Fibroblast of lung (primary cell): ENCODE measurements around the gene NHERF2. TPM values are rescaled to one million over a fixed set of nuclear protein-coding genes. Genes with fewer than 3 reads are reported as not detected.

Source experiments
- DNase-seq, 2 donors: peaks; one replicate each; pipeline versions ENCODE4 v3.0.0 to v3.0.0-alpha.2; 2010; ENCODE audit warnings: low read depth in 2 of 2
- H2AFZ ChIP-seq: 2 replicates; pipeline ENCODE4 v1.5.1; 2012; ENCODE audit warnings: low read length, control low read depth, inconsistent platforms
- H3K27ac ChIP-seq: 2 replicates; pipeline ENCODE4 v1.5.1; 2011; ENCODE audit warnings: low read length, control low read depth; ENCODE audit not compliant: insufficient read depth
- H3K27me3 ChIP-seq: 2 replicates; pipeline ENCODE4 v1.5.1; 2011; ENCODE audit warnings: mild to moderate bottlenecking, low read length; ENCODE audit not compliant: control insufficient read depth, insufficient read depth
- H3K36me3 ChIP-seq: 2 replicates; pipeline ENCODE4 v1.5.1; 2011; ENCODE audit warnings: low read length; ENCODE audit not compliant: control insufficient read depth, insufficient read depth
- H3K4me1 ChIP-seq: 2 replicates; pipeline ENCODE4 v1.5.1; 2011; ENCODE audit warnings: low read length; ENCODE audit not compliant: control insufficient read depth, insufficient read depth; ENCODE audit errors: extremely low read depth
- H3K4me2 ChIP-seq: 2 replicates; pipeline ENCODE4 v1.5.1; 2011; ENCODE audit warnings: low read length, control low read depth; ENCODE audit not compliant: insufficient read depth; ENCODE audit errors: extremely low read depth
- H3K4me3 ChIP-seq, 4 experiments: fragments of 200-600 bp in 1 of 4; sonication (generic) in 1 of 4; replicated peaks in 1 of 4; 2 replicates each; pipeline ENCODE4 v1.5.1; 2011 to 2016; ENCODE audit warnings: low read length in 4 of 4, low read depth in 3 of 4, mild to moderate bottlenecking in 3 of 4, control low read depth in 2 of 4, inconsistent platforms in 1 of 4, mixed read lengths in 1 of 4; ENCODE audit not compliant: insufficient read depth in 1 of 4; ENCODE audit errors: control extremely low read depth in 1 of 4
- H3K79me2 ChIP-seq: 2 replicates; pipeline ENCODE4 v1.5.1; 2012; ENCODE audit warnings: mild to moderate bottlenecking, low read length, inconsistent platforms; ENCODE audit not compliant: control insufficient read depth, insufficient read depth
- H3K9ac ChIP-seq: 2 replicates; pipeline ENCODE4 v1.5.1; 2011; ENCODE audit warnings: mild to moderate bottlenecking, low read length, control low read depth; ENCODE audit not compliant: insufficient read depth
- H3K9me3 ChIP-seq: 2 replicates; pipeline ENCODE4 v1.5.1; 2012; ENCODE audit warnings: low read depth, low read length; ENCODE audit not compliant: control insufficient read depth, insufficient read depth
- H4K20me1 ChIP-seq: 2 replicates; pipeline ENCODE4 v1.5.1; 2011; ENCODE audit warnings: low read length; ENCODE audit not compliant: control insufficient read depth, insufficient read depth; ENCODE audit errors: extremely low read depth
- EZH2 ChIP-seq: IDR thresholded peaks from 2 replicates; pipeline ENCODE4 v1.5.1; 2012; ENCODE audit warnings: low read length, control low read depth, mild to moderate bottlenecking; ENCODE audit errors: missing control alignments
- polyA plus RNA-seq, 2 donors: library from polyadenylated mRNA; depleted of rRNA in 1 of 2; stranded (reverse) in 1 of 2; unstranded in 1 of 2; fragments of >200 nt; gene quantifications; 2 replicates each; pipeline ENCODE4 v1.2.1, GENCODE V29; 2011 to 2012; ENCODE audit warnings: missing spikeins in 1 of 2
- total RNA-seq: library from RNA; depleted of rRNA; stranded (reverse); fragments of >200 nt; gene quantifications from 2 replicates; pipeline ENCODE4 v1.2.1, GENCODE V29; 2014
- TF ChIP-seq, protein P1 (sequence below), 2 donors: IDR thresholded peaks in 1 of 2; conservative IDR thresholded peaks in 1 of 2; 1 replicate in 1 of 2; 2 replicates in 1 of 2; pipeline ENCODE4 v1.5.1; 2011 to 2012; ENCODE audit warnings: low read length in 2 of 2, control low read depth in 1 of 2, inconsistent platforms in 1 of 2, low read depth in 1 of 2, mild to moderate bottlenecking in 1 of 2

Gene NHERF2
- total and polyA plus RNA-seq, 2 donors (not counting 1 experiment from before 2014, with no cell fraction given): 21.5 to 38.0 TPM

DNA sequence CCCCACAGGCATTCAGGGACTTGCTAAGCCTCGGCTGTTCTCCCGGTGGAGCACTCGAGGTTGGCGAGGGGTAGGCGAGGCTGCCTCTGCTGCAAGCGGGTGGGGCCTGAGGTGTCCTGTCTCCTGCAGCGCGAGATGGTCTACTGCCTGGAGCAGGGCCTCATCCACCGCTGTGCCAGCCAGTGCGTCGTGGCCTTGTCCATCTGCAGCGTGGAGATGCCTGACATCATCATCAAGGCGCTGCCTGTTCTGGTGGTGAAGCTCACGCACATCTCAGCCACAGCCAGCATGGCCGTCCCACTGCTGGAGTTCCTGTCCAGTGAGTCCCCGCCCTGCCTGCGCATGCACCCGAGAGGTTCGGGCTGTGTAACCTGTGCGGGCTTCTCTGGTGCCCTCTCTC, 47.4 kb downstream of the NHERF2 start:
- Histone ChIP-seq H3K27ac (no peak overlapping the region), H3K4me3 (no peak overlapping the region), H3K36me3 (peaks cover 41% of the 10 kb centered on the region), H3K4me2 (no peak overlapping the region), H4K20me1 (no peaks in the 10 kb centered on the region), H3K27me3 (no peaks in the 10 kb centered on the region), H3K4me1 (no peaks in the 10 kb centered on the region), H2AFZ (no peak overlapping the region), H3K9me3 (no peaks in the 10 kb centered on the region), H3K79me2 (no peaks in the 10 kb centered on the region), H3K9ac (no peak overlapping the region)
- TF ChIP-seq, protein P1, sequence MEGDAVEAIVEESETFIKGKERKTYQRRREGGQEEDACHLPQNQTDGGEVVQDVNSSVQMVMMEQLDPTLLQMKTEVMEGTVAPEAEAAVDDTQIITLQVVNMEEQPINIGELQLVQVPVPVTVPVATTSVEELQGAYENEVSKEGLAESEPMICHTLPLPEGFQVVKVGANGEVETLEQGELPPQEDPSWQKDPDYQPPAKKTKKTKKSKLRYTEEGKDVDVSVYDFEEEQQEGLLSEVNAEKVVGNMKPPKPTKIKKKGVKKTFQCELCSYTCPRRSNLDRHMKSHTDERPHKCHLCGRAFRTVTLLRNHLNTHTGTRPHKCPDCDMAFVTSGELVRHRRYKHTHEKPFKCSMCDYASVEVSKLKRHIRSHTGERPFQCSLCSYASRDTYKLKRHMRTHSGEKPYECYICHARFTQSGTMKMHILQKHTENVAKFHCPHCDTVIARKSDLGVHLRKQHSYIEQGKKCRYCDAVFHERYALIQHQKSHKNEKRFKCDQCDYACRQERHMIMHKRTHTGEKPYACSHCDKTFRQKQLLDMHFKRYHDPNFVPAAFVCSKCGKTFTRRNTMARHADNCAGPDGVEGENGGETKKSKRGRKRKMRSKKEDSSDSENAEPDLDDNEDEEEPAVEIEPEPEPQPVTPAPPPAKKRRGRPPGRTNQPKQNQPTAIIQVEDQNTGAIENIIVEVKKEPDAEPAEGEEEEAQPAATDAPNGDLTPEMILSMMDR (conservative IDR thresholded peaks at IDR 0.05 in 1 of 2, IDR thresholded peaks at IDR 0.05 in 1 of 2; ENCODE audit: low read depth in 1 of 2, low read length in 2 of 2): no peak
- TF ChIP-seq EZH2: no peak
- DNase-seq: no peak

DNA sequence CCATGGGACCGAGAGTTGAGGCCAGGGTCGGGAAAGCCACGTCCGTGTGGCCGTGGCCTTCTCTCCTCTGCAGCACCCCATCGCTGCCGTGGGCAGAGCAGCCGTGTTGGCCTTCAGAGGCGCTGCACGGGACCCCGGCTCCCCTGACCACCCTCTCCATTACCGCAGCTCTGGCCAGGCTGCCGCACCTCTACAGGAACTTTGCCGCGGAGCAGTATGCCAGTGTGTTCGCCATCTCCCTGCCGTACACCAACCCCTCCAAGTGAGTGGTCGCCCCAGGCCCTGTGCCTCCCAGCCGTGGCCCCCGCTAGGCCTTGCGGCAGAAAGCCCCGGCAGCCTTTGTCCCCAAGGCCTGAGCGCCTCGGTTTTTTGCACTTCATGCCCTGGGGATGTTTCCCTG, 48.9 kb downstream of the NHERF2 start:
- H3K27ac ChIP-seq: no peak overlapping the region
- no peak overlapping the region for H3K4me3 ChIP-seq
- H3K4me1 ChIP-seq: no peaks in the 10 kb centered on the region
- H3K79me2 ChIP-seq: no peaks in the 10 kb centered on the region
- no peaks in the 10 kb centered on the region for H3K9me3 ChIP-seq
- H3K27me3 ChIP-seq: no peaks in the 10 kb centered on the region
- H3K4me2 ChIP-seq: no peak overlapping the region
- H2AFZ ChIP-seq: no peak overlapping the region
- H3K36me3 ChIP-seq: peaks cover 44% of the 10 kb centered on the region
- H3K9ac ChIP-seq: no peak overlapping the region
- DNase-seq: no peak
- TF ChIP-seq, protein P1 (conservative IDR thresholded peaks at IDR 0.05 in 1 of 2, IDR thresholded peaks at IDR 0.05 in 1 of 2; ENCODE audit: low read depth in 1 of 2, low read length in 2 of 2): no peak
- TF ChIP-seq EZH2: no peak
- H4K20me1 ChIP-seq: no peaks in the 10 kb centered on the region

DNA sequence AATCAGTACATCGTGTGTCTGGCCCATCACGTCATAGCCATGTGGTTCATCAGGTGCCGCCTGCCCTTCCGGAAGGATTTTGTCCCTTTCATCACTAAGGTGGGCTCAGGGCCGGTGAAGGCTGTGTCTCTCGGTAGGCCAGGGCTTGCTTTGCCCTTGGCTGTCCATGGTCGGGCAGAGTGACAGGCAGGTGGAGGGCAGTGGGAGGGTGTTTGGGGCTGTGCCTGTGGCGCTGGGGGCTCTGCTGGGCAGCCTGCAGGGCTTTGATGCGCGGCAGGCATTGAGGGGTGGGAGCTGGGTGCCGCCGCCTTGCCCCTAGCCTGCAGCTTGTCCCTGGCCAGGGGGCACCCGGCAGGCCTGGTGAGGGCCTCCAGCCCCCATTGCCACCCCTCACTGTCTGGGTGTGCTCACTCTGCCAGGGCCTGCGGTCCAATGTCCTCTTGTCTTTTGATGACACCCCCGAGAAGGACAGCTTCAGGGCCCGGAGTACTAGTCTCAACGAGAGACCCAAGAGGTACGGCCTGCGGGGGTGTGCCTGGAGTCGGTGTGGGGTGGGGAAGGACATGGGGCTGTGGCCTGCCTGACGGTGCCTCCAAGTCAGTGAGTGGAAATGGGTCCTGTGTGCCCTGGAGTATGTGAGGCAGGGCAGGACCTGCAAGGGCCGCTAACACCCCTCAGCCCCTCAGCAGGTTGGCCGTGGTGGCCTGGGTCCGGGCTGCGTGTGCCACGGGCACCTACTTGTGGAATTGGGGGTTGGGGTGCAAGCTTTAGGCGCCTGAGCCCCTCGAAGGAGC, 49.6 kb downstream of the NHERF2 start:
- Histone ChIP-seq H3K9ac (no peak overlapping the region), H3K36me3 (peaks cover 41% of the 10 kb centered on the region), H3K79me2 (no peaks in the 10 kb centered on the region), H3K27me3 (no peaks in the 10 kb centered on the region), H3K9me3 (no peaks in the 10 kb centered on the region), H3K27ac (no peak overlapping the region), H3K4me1 (no peaks in the 10 kb centered on the region), H4K20me1 (no peaks in the 10 kb centered on the region), H3K4me3 (no peak overlapping the region), H3K4me2 (no peak overlapping the region), H2AFZ (no peak overlapping the region)
- DNase-seq: no peak
- TF ChIP-seq, protein P1 (conservative IDR thresholded peaks at IDR 0.05 in 1 of 2, IDR thresholded peaks at IDR 0.05 in 1 of 2; ENCODE audit: low read depth in 1 of 2, low read length in 2 of 2): no peak
- TF ChIP-seq EZH2: no peak
